DND-41 (cell line): ENCODE data around the gene PERM1.

Experiments
- ATAC-seq: fragments of 200-7000 bp; cut with Tn5 transposase; 3 replicates; pipeline ENCODE4 v1.9.1; 2021; ENCODE audit warnings: low read depth; ENCODE audit not compliant: insufficient read depth
- DNase-seq: peaks from one replicate; pipeline ENCODE4 v3.0.0-alpha.2; 2020
- H2AFZ ChIP-seq: 2 replicates; pipeline ENCODE4 v1.6.0; 2012; ENCODE audit warnings: low read depth, low read length
- H3K27ac ChIP-seq: 2 replicates; pipeline ENCODE4 v1.5.1; 2012; ENCODE audit warnings: low read length, inconsistent platforms
- H3K27me3 ChIP-seq: fragments of 200-600 bp; sonication (generic); 2 replicates; pipeline ENCODE4 v1.6.0; 2012; ENCODE audit warnings: low read length, mild to moderate bottlenecking, inconsistent platforms; ENCODE audit not compliant: insufficient read depth, poor library complexity
- H3K36me3 ChIP-seq: 2 replicates; pipeline ENCODE4 v1.5.1; 2012; ENCODE audit warnings: low read length, inconsistent platforms; ENCODE audit not compliant: insufficient read depth
- H3K4me1 ChIP-seq: 2 replicates; pipeline ENCODE4 v1.5.1; 2012; ENCODE audit warnings: mild to moderate bottlenecking, low read length; ENCODE audit not compliant: insufficient read depth
- H3K4me2 ChIP-seq: 2 replicates; pipeline ENCODE4 v1.6.0; 2012; ENCODE audit warnings: mild to moderate bottlenecking, moderate library complexity, low read length, inconsistent platforms; ENCODE audit not compliant: insufficient read depth
- H3K4me3 ChIP-seq, 2 experiments: fragments of 200-600 bp in 1 of 2; shearing (Covaris generic) in 1 of 2; 2 replicates each; pipeline ENCODE4 v1.5.1; 2012 to 2016; ENCODE audit warnings: inconsistent platforms in 2 of 2, low read length in 2 of 2, mild to moderate bottlenecking in 2 of 2, low read depth in 1 of 2, moderate library complexity in 1 of 2
- H3K79me2 ChIP-seq: 2 replicates; pipeline ENCODE4 v1.6.0; 2012; ENCODE audit warnings: low read length, inconsistent platforms; ENCODE audit not compliant: insufficient read depth
- H3K9ac ChIP-seq: 2 replicates; pipeline ENCODE4 v1.6.0; 2012; ENCODE audit warnings: low read depth, mild to moderate bottlenecking, inconsistent platforms, low read length, moderate library complexity
- H3K9me3 ChIP-seq: 2 replicates; pipeline ENCODE4 v1.5.1; 2012; ENCODE audit warnings: low read length, moderate library complexity, mild to moderate bottlenecking, inconsistent platforms; ENCODE audit not compliant: insufficient read depth, severe bottlenecking
- H4K20me1 ChIP-seq: 2 replicates; pipeline ENCODE4 v1.6.0; 2012; ENCODE audit warnings: low read length; ENCODE audit not compliant: insufficient read depth
- EZH2 ChIP-seq: IDR thresholded peaks from 3 replicates; pipeline ENCODE4 v1.6.1; 2012; ENCODE audit warnings: borderline replicate concordance, low read depth, mild to moderate bottlenecking, moderate library complexity, low read length, inconsistent platforms; ENCODE audit not compliant: severe bottlenecking
- TF ChIP-seq, protein P1 (sequence below): IDR thresholded peaks from 2 replicates; pipeline ENCODE4 v1.5.1; 2012; ENCODE audit warnings: borderline replicate concordance, low read length, moderate library complexity, mild to moderate bottlenecking; ENCODE audit not compliant: poor library complexity, severe bottlenecking; ENCODE audit errors: extremely low read depth

PERM1 gene

DNA sequence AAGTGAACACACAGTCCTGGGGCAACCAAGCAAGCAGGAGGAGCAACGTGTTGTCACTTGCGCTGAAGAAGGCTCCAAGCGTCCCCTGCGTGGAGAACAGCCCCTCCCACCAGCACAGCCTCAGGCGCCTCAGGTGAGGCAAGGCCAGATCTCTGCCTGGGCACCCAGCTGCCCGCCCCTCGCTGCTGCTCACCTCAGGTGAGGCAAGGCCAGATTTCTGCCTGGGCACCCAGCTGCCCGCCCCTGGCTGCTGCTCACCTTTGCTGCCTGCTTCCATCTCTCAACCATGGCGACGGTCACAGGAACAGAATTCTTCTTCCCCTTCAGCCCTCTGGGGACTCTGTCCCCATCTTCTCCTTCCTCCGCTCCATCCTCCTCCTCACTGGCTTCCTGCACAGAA lies 25.3 kb downstream of the PERM1 start:
- Histone ChIP-seq H3K27me3 (no peaks in the 10 kb centered on the region), H2AFZ (no peak overlapping the region), H3K4me2 (peak overlapping the region; percentile 88; the same call in 1 of the 2 replicates), H3K4me3 (no peak overlapping the region), H3K27ac (no peak overlapping the region), H3K36me3 (peaks cover 58% of the 10 kb centered on the region), H3K4me1 (peaks cover 39% of the 10 kb centered on the region), H3K79me2 (peaks cover 35% of the 10 kb centered on the region), H3K9ac (no peak overlapping the region), H4K20me1 (peaks cover 50% of the 10 kb centered on the region), H3K9me3 (no peaks in the 10 kb centered on the region)
- ATAC-seq (no peak), DNase-seq (no peak)
- TF ChIP-seq, protein P1, sequence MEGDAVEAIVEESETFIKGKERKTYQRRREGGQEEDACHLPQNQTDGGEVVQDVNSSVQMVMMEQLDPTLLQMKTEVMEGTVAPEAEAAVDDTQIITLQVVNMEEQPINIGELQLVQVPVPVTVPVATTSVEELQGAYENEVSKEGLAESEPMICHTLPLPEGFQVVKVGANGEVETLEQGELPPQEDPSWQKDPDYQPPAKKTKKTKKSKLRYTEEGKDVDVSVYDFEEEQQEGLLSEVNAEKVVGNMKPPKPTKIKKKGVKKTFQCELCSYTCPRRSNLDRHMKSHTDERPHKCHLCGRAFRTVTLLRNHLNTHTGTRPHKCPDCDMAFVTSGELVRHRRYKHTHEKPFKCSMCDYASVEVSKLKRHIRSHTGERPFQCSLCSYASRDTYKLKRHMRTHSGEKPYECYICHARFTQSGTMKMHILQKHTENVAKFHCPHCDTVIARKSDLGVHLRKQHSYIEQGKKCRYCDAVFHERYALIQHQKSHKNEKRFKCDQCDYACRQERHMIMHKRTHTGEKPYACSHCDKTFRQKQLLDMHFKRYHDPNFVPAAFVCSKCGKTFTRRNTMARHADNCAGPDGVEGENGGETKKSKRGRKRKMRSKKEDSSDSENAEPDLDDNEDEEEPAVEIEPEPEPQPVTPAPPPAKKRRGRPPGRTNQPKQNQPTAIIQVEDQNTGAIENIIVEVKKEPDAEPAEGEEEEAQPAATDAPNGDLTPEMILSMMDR = no peak
- TF ChIP-seq EZH2 = no peak

DNA sequence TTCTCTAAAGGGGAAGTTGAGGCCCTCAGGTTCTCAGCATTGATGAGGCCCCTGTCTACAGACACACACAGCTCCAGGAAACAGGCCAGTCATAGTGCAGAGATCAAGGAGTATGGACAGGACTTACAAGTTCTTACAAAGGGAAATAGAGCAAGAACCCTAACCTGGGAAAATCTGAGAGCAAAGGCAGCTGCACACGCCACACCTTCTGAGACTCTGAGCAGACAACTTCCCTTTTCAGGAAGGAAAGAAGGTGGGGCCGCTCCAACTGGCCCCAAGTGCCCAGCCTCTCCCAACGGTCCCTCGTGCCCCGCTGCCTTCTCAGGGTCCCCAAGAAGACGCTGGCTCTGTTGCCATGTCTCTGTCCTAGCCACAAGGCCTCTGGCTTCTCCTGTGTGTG lies 26.4 kb downstream of the PERM1 start:
- Histone ChIP-seq H3K4me1 (peaks cover 31% of the 10 kb centered on the region), H3K9me3 (no peaks in the 10 kb centered on the region), H3K79me2 (peaks cover 35% of the 10 kb centered on the region), H3K9ac (no peak overlapping the region), H3K36me3 (peaks cover 70% of the 10 kb centered on the region), H3K27ac (no peak overlapping the region), H3K27me3 (no peaks in the 10 kb centered on the region), H4K20me1 (peaks cover 47% of the 10 kb centered on the region), H2AFZ (no peak overlapping the region), H3K4me2 (no peak overlapping the region), H3K4me3 (no peak overlapping the region)
- TF ChIP-seq EZH2 = no peak
- TF ChIP-seq, protein P1 = no peak
- ATAC-seq = no peak
- no peak for DNase-seq

DNA sequence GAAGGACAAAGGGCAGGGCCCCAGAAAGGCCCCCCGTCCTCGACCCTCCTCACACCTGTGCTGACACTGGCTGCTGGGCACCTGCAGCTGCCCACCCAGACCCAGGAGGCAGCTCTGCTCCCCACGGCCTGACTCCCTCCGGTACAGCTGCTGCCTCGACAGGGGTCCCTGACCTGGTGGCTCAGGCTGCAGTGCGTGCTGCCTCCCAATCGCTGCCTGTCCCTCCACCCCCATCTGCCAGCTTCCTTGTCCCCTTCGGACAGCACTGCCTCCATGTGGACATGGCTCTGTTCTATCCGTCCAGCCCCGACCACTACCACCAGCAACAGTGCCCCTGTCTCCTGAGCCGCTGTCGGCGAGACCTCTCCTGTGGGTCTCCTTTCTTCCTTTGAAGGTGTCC lies 27.0 kb downstream of the PERM1 start:
- ATAC-seq (no peak), DNase-seq (no peak)
- Histone ChIP-seq H3K4me2 (no peak overlapping the region), H3K36me3 (peaks cover 75% of the 10 kb centered on the region), H3K4me3 (no peak overlapping the region), H3K9ac (no peak overlapping the region), H3K27me3 (no peaks in the 10 kb centered on the region), H3K79me2 (peaks cover 35% of the 10 kb centered on the region), H2AFZ (no peak overlapping the region), H3K27ac (no peak overlapping the region), H3K4me1 (peaks cover 28% of the 10 kb centered on the region), H4K20me1 (peaks cover 52% of the 10 kb centered on the region), H3K9me3 (no peaks in the 10 kb centered on the region)
- no peak for TF ChIP-seq EZH2
- TF ChIP-seq, protein P1 = no peak
